ENCODE data around the gene YAE1. TPM values are rescaled to one million over a fixed set of nuclear protein-coding genes. Genes with fewer than 3 reads are reported as not detected.

Gene YAE1
- total RNA-seq, 4 donors from 2014 or later = 10.2 to 16.5 (median 11.7) TPM

- TF ChIP-seq CTCF (IDR thresholded peaks at IDR 0.05; ENCODE audit: low read depth) = no peak
These were observed 1.1 kb downstream of the YAE1 start for GRCh38 chr7:39567294-39567693.

GRCh38 chr7:39574673-39575349 lies 8.6 kb downstream of the YAE1 start:
- TF ChIP-seq CTCF (IDR thresholded peaks at IDR 0.05; ENCODE audit: low read depth) = no peak

- no peak for TF ChIP-seq CTCF (IDR thresholded peaks at IDR 0.05; ENCODE audit: low read depth)
These were observed 11.1 kb downstream of the YAE1 start for GRCh38 chr7:39577229-39577874.

GRCh38 chr7:39580149-39580874 lies 14.1 kb downstream of the YAE1 start:
- no peak for TF ChIP-seq CTCF (IDR thresholded peaks at IDR 0.05; ENCODE audit: low read depth)

GRCh38 chr7:39582536-39582935 lies 16.3 kb downstream of the YAE1 start:
- TF ChIP-seq CTCF (IDR thresholded peaks at IDR 0.05; ENCODE audit: low read depth) = no peak

GRCh38 chr7:39583539-39583938 lies 17.3 kb downstream of the YAE1 start:
- no peak for TF ChIP-seq CTCF (IDR thresholded peaks at IDR 0.05; ENCODE audit: low read depth)

- no peak for TF ChIP-seq CTCF (IDR thresholded peaks at IDR 0.05; ENCODE audit: low read depth)
These were observed 21.2 kb downstream of the YAE1 start for GRCh38 chr7:39587393-39587792.

Data from subcutaneous adipose tissue (tissue), 4 donors.